Lower lobe of right lung (tissue), 2 donors: ENCODE measurements around the gene ATG3. TPM values are rescaled to one million over a fixed set of nuclear protein-coding genes. Genes with fewer than 3 reads are reported as not detected.
A peak's percentile ranks its signal among the peaks of the same experiment; 100 is the strongest.

Source experiments
- ATAC-seq, 2 donors: fragments of 200-7000 bp; cut with Tn5 transposase; one replicate each; pipeline ENCODE4 v1.9.1; 2020 to 2022; ENCODE audit warnings: mild to moderate bottlenecking in 2 of 2, moderate library complexity in 2 of 2
- DNase-seq: peaks from one replicate; pipeline ENCODE4 v3.0.0-alpha.2; 2020
- H3K27ac ChIP-seq: fragments of 200-600 bp; one replicate; pipeline ENCODE4 v1.8.0; 2022
- H3K27me3 ChIP-seq: fragments of 200-600 bp; one replicate; pipeline ENCODE4 v1.8.0; 2022; ENCODE audit warnings: low read depth
- H3K36me3 ChIP-seq: fragments of 200-600 bp; one replicate; pipeline ENCODE4 v1.8.0; 2022; ENCODE audit warnings: mild to moderate bottlenecking
- H3K4me1 ChIP-seq: fragments of 200-600 bp; one replicate; pipeline ENCODE4 v1.8.0; 2022
- H3K4me3 ChIP-seq: fragments of 200-600 bp; one replicate; pipeline ENCODE4 v1.8.0; 2022; ENCODE audit warnings: mild to moderate bottlenecking
- H3K9me3 ChIP-seq: fragments of 200-600 bp; one replicate; pipeline ENCODE4 v1.8.0; 2022
- intact Hi-C: fragments of 100-400 bp; cut with DNase I; formaldehyde crosslinking; loops from one replicate; pipeline ENCODE4 v1.11.0; 2022
- total RNA-seq: library from RNA; stranded (reverse); fragmentation: NEBNext Ultra II Directional; extraction: Animal tissue kit (Norgen Biotek cat#: 25700); gene quantifications from one replicate; pipeline ENCODE4 v1.2.1, GENCODE V29; 2021
- TF ChIP-seq, protein P1 (sequence below): fragments of 200-600 bp; IDR thresholded peaks from one replicate; pipeline ENCODE4 v1.8.0; 2022; ENCODE audit warnings: antibody characterized with exemption, mild to moderate bottlenecking
- donor health status: DM: no; HTN: yes; CAD: no; lungs with severe emphysema.

ATG3 gene
- total RNA-seq, 1 donor from 2014 or later, result 58.4 TPM

- TF ChIP-seq, protein P1, sequence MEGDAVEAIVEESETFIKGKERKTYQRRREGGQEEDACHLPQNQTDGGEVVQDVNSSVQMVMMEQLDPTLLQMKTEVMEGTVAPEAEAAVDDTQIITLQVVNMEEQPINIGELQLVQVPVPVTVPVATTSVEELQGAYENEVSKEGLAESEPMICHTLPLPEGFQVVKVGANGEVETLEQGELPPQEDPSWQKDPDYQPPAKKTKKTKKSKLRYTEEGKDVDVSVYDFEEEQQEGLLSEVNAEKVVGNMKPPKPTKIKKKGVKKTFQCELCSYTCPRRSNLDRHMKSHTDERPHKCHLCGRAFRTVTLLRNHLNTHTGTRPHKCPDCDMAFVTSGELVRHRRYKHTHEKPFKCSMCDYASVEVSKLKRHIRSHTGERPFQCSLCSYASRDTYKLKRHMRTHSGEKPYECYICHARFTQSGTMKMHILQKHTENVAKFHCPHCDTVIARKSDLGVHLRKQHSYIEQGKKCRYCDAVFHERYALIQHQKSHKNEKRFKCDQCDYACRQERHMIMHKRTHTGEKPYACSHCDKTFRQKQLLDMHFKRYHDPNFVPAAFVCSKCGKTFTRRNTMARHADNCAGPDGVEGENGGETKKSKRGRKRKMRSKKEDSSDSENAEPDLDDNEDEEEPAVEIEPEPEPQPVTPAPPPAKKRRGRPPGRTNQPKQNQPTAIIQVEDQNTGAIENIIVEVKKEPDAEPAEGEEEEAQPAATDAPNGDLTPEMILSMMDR, result no peak
- intact Hi-C loops, result no loop called here
- Histone ChIP-seq H3K27me3 (no peaks in the 10 kb centered on the region), H3K27ac (peak overlapping the region; percentile 94), H3K36me3 (peaks cover 26% of the 10 kb centered on the region), H3K9me3 (no peaks in the 10 kb centered on the region), H3K4me1 (peaks cover 44% of the 10 kb centered on the region), H3K4me3 (peak overlapping the region; percentile 80)
- peak; percentile 82 to 84 for ATAC-seq
- no peak for DNase-seq
Measured at GRCh38 chr3:112561484-112561733, 353 bp downstream of the ATG3 start.

DNA sequence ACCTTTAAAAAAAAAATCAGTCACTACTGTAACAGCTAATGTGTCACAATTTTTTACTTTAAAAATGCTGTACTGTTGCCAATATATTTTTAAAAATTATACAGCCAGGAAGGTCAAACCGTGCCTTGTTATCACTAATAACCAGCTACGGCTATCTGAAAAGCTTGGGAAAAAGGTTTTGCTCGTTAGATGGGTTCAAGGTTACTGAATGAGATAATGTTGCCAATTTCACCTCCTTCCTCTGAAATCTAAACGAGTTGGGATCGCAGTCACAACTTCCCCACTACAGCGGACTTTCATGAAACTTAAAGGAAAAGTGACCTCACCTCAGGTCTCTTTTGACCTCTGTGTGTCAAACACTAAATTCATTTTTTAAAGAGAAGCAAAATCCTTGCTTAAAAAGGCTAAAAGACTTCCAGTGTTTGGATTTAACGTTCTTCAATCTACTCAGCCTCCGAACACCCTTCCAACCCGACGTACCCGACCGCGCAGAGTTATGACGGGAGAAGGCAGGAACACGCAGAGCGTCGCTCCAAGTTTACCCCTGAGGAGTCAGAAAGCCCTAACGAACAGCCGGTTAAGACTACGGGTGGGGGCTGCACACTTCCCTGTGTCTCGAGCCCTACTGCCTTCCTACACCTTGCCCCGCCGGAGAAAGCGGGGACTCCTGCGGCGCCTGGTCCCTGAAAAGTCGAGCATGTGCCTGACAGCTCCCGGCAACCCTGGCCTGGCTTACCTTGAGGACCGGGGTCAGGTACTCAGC lies 860 bp downstream of the ATG3 start:
- peak; percentile 78 for DNase-seq
- H3K36me3 ChIP-seq, result peaks cover 23% of the 10 kb centered on the region
- no peaks in the 10 kb centered on the region for H3K9me3 ChIP-seq
- TF ChIP-seq, protein P1, result no peak
- peak overlapping the region; percentile 94 for H3K27ac ChIP-seq
- peak; percentile 58 for ATAC-seq
- intact Hi-C loops, result no loop called here
- H3K27me3 ChIP-seq, result no peaks in the 10 kb centered on the region
- H3K4me3 ChIP-seq, result peak overlapping the region; percentile 80
- H3K4me1 ChIP-seq, result peaks cover 47% of the 10 kb centered on the region

DNA sequence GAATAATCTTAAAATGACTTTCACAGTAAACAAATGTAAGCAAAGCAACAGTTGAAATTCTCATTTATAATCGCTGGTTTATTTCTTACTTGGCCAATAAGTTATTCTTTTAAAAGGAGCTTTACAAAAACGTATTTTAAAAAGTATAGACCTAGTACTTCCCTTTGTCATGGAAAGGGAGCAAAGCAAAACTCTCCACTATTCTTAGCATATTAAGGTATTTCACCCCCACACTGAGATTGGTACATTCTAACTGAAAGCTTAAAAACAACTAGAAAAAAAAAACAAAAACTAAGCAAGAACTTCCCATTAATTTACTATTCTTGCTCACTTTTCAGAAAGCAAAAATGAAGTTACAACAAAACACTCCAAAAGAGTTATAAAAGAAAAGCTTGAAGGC lies 1.5 kb downstream of the ATG3 start:
- Histone ChIP-seq H3K9me3 (no peaks in the 10 kb centered on the region), H3K27me3 (no peaks in the 10 kb centered on the region), H3K4me1 (peaks cover 53% of the 10 kb centered on the region), H3K27ac (peak overlapping the region; percentile 94), H3K4me3 (peak overlapping the region; percentile 80), H3K36me3 (peaks cover 17% of the 10 kb centered on the region)
- ATAC-seq (no peak), DNase-seq (no peak)
- intact Hi-C loops, result no loop called here
- TF ChIP-seq, protein P1, result no peak

DNA sequence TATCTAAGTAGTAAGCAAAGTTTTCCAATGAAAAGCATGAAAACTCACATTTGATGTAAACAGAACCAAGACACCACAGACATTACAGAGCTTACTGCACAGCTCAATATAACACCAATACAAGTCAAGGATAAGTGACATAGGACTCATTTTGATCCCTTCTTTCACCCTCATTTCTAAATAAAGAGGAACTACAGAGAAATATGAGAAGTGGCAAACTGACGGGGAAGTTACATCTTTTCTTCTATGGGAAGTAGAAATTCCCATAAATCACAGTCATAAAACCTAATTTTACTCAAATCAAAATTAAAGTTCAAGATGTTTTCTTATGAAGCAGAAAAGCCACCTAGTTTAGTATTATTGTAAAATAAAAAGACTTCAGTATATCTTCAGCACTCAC lies 3.8 kb downstream of the ATG3 start:
- TF ChIP-seq, protein P1, result no peak
- no peak overlapping the region for H3K4me3 ChIP-seq

GRCh38 chr3:112555535-112556170 lies 6.1 kb downstream of the ATG3 start:
- no peak overlapping the region for H3K27ac ChIP-seq
- DNase-seq, result no peak
- peaks cover 12% of the 10 kb centered on the region for H3K36me3 ChIP-seq
- H3K9me3 ChIP-seq, result no peaks in the 10 kb centered on the region
- H3K4me1 ChIP-seq, result peaks cover 47% of the 10 kb centered on the region
- intact Hi-C loops, result no loop called here
- no peak overlapping the region for H3K4me3 ChIP-seq
- no peak for ATAC-seq
- TF ChIP-seq, protein P1, result no peak
- H3K27me3 ChIP-seq, result no peaks in the 10 kb centered on the region

More for the DNA sequence above, 3.8 kb downstream of the ATG3 start:
- no peak overlapping the region for H3K27ac ChIP-seq
- H3K9me3 ChIP-seq, result no peaks in the 10 kb centered on the region
- no peaks in the 10 kb centered on the region for H3K27me3 ChIP-seq
- H3K4me1 ChIP-seq, result peaks cover 52% of the 10 kb centered on the region
- intact Hi-C loops, result no loop called here
- H3K36me3 ChIP-seq, result peaks cover 12% of the 10 kb centered on the region
- no peak for DNase-seq
- ATAC-seq, result no peak
